ENCODE results near the gene ETDC. TPM values are rescaled to one million over a fixed set of nuclear protein-coding genes. Genes with fewer than 3 reads are reported as not detected.

The ETDC gene
- total RNA-seq, 1 experiment from 2014 or later: not detected

GRCh38 chrX:135340831-135341230, 31.6 kb downstream of the ETDC start (continued):
- no peak for TF ChIP-seq E2F4 (CRISPR knock-in tag; IDR thresholded peaks at IDR 0.05; ENCODE audit: borderline replicate concordance, low read depth)
- TF ChIP-seq CREM (CRISPR knock-in tag; IDR thresholded peaks at IDR 0.05): no peak
- no peak for TF ChIP-seq NR1H2 (CRISPR knock-in tag; IDR thresholded peaks at IDR 0.05)
- TF ChIP-seq ETV6 (CRISPR knock-in tag; IDR thresholded peaks at IDR 0.05): no peak
- TF ChIP-seq MLX (CRISPR knock-in tag; IDR thresholded peaks at IDR 0.05): no peak
- TF ChIP-seq SMAD3 (CRISPR knock-in tag; IDR thresholded peaks at IDR 0.05; ENCODE audit: borderline replicate concordance): no peak
- no peak for TF ChIP-seq ZNF219 (CRISPR knock-in tag; IDR thresholded peaks at IDR 0.05; ENCODE audit: borderline replicate concordance)
- no peak for TF ChIP-seq ATF1 (CRISPR knock-in tag; IDR thresholded peaks at IDR 0.05)

GRCh38 chrX:135345107-135345589, 35.9 kb downstream of the ETDC start:
- peaks cover 26% of the 10 kb centered on the region for H3K4me1 Mint-ChIP-seq
- POLR2A ChIA-PET: interaction anchor here (0.6 kb wide), 2 partner anchors 135 to 530 kb away, joined by 3 to 4 read pairs; no protein-coding TSS in a partner anchor
- no peak for DNase-seq (ENCODE audit: low spot score)
- H3K27me3 Mint-ChIP-seq (ENCODE audit: low read depth): no peaks in the 10 kb centered on the region; the same call in 1 of the 2 replicates
- no peak overlapping the region for H3K27ac Mint-ChIP-seq
- peaks cover under 1% of the 10 kb centered on the region for H3K36me3 Mint-ChIP-seq
- CTCF ChIA-PET: no interaction called here
- peak overlapping the region; percentile 94 for H3K4me3 Mint-ChIP-seq
- H3K9me3 Mint-ChIP-seq: no peaks in the 10 kb centered on the region
- TF ChIP-seq ZBTB21 (CRISPR knock-in tag; IDR thresholded peaks at IDR 0.05; ENCODE audit: borderline replicate concordance) (no peak), TCF7 (CRISPR knock-in tag; IDR thresholded peaks at IDR 0.05; ENCODE audit: low read depth) (no peak), ZMAT4 (CRISPR knock-in tag; IDR thresholded peaks at IDR 0.05) (no peak), FOXP4 (CRISPR knock-in tag; IDR thresholded peaks at IDR 0.05) (no peak), NR2C2 (CRISPR knock-in tag; IDR thresholded peaks at IDR 0.05) (no peak), ZNF263 (CRISPR knock-in tag; IDR thresholded peaks at IDR 0.05; ENCODE audit: low read depth) (no peak), MXD4 (CRISPR knock-in tag; IDR thresholded peaks at IDR 0.05; ENCODE audit: borderline replicate concordance) (no peak), ZNF423 (CRISPR knock-in tag; IDR thresholded peaks at IDR 0.05) (no peak), GRHL2 (CRISPR knock-in tag; IDR thresholded peaks at IDR 0.05; ENCODE audit: insufficient replicate concordance, severe bottlenecking) (no peak), IRF1 (CRISPR knock-in tag; IDR thresholded peaks at IDR 0.05) (no peak), CREB1 (CRISPR knock-in tag; IDR thresholded peaks at IDR 0.05) (no peak), FOXP1 (CRISPR knock-in tag; IDR thresholded peaks at IDR 0.05; ENCODE audit: borderline replicate concordance) (no peak), ZNF232 (CRISPR knock-in tag; IDR thresholded peaks at IDR 0.05) (no peak), PRDM15 (CRISPR knock-in tag; IDR thresholded peaks at IDR 0.05) (no peak)
- TF ChIP-seq, protein P1, sequence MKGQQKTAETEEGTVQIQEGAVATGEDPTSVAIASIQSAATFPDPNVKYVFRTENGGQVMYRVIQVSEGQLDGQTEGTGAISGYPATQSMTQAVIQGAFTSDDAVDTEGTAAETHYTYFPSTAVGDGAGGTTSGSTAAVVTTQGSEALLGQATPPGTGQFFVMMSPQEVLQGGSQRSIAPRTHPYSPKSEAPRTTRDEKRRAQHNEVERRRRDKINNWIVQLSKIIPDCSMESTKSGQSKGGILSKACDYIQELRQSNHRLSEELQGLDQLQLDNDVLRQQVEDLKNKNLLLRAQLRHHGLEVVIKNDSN (CRISPR knock-in tag; IDR thresholded peaks at IDR 0.05): no peak
- TF ChIP-seq, protein P2, sequence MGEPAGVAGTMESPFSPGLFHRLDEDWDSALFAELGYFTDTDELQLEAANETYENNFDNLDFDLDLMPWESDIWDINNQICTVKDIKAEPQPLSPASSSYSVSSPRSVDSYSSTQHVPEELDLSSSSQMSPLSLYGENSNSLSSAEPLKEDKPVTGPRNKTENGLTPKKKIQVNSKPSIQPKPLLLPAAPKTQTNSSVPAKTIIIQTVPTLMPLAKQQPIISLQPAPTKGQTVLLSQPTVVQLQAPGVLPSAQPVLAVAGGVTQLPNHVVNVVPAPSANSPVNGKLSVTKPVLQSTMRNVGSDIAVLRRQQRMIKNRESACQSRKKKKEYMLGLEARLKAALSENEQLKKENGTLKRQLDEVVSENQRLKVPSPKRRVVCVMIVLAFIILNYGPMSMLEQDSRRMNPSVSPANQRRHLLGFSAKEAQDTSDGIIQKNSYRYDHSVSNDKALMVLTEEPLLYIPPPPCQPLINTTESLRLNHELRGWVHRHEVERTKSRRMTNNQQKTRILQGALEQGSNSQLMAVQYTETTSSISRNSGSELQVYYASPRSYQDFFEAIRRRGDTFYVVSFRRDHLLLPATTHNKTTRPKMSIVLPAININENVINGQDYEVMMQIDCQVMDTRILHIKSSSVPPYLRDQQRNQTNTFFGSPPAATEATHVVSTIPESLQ (CRISPR knock-in tag; IDR thresholded peaks at IDR 0.05): no peak
- ATAC-seq: no peak

Data from WTC11 (cell line).